Peyer's patch (tissue), 4 donors: ENCODE measurements around the gene ADAMTS14. TPM values are rescaled to one million over a fixed set of nuclear protein-coding genes. Genes with fewer than 3 reads are reported as not detected.

Experiments used
- DNase-seq, 3 donors: peaks; one replicate each; pipeline ENCODE4 v3.0.0-alpha.2; 2017 to 2019
- H3K27ac ChIP-seq, 4 donors: fragments of 200-600 bp; sonication (generic); one replicate each; pipeline ENCODE4 v1.5.1; 2016 to 2019
- H3K27me3 ChIP-seq, 2 donors: fragments of 200-600 bp; sonication (generic); one replicate each; pipeline ENCODE4 v1.5.1; 2019
- H3K36me3 ChIP-seq, 3 donors: fragments of 200-600 bp; sonication (generic); one replicate each; pipeline ENCODE4 v1.5.1; 2016 to 2019
- H3K4me1 ChIP-seq, 4 donors: fragments of 200-600 bp; sonication (generic); one replicate each; pipeline ENCODE4 v1.5.1; 2016 to 2019
- H3K4me3 ChIP-seq, 4 donors: fragments of 200-600 bp; sonication (generic); 1 replicate in 3 of 4; 2 replicates in 1 of 4; pipeline ENCODE4 v1.5.1; 2016 to 2019; ENCODE audit warnings: mild to moderate bottlenecking in 1 of 4
- H3K9me3 ChIP-seq, 4 donors: fragments of 200-600 bp; sonication (generic); one replicate each; pipeline ENCODE4 v1.5.1; 2016 to 2019; ENCODE audit warnings: mild to moderate bottlenecking in 1 of 4
- CTCF ChIP-seq, 6 experiments: fragments of 450-650 bp in 4 of 6; fragments of 200-600 bp in 2 of 6; sonication (generic) in 1 of 6; IDR thresholded peaks; one replicate each; pipeline ENCODE4 v1.5.1; 2017 to 2019; ENCODE audit warnings: antibody characterized with exemption in 6 of 6, mild to moderate bottlenecking in 3 of 6, moderate library complexity in 1 of 6
- POLR2A ChIP-seq, 2 donors: fragments of 450-650 bp; IDR thresholded peaks; one replicate each; pipeline ENCODE4 v1.5.1; 2017; ENCODE audit warnings: antibody characterized with exemption in 2 of 2, mild to moderate bottlenecking in 2 of 2, moderate library complexity in 2 of 2
- total RNA-seq, 4 donors: library from RNA; depleted of rRNA; stranded (reverse); fragments of >200 nt; gene quantifications; one replicate each; pipeline ENCODE4 v1.1.0, GENCODE V29; 2016

The ADAMTS14 gene
- total RNA-seq, 4 donors from 2014 or later, result 2.3 to 10.7 (median 4.2) TPM

DNA sequence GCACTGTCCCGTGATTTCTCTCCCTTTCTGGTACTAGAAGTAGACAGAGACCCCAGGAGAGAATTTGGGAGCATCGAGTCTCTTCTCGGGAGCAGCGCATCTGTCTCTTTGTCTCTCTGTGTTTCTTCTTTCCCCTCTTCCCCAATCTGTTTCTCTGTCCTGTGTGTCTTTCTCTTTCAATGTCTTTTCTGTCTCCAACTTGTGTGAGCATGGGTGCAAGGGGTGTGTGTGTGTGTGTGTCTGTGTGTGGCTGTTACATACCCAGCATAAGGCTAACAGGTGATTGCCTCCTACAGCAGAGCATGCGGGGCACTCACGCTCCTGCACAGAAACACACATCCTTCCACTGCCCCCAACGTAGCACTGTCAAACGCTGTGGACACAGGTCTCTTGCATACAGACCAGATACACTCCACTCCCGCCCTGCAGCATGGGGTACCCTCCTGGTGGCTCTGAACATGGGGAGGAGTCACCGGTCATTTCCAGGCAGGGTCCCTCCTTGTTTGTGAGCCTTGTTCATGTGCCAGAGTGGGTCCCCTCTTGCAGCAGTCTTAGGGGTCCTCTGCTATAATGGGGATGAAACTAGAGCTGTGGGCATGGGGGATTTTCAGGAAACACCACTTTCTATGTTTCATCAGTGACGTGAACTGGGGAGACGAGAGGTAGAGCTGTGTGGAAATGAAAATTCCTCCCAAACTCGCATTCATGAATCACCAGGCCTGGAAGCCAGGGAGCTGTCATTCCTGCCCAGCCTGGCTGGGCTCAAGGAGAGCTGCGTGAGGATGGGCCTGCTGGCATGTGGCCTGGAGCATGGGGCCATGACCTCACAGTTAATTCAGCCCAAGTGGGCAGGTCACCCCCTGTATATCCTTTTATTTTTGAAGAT, 980 bp downstream of the ADAMTS14 start:
- Histone ChIP-seq H3K4me1 (peaks cover 0 to 22% (median 0%) of the 10 kb centered on the region in 4 donors), H3K27ac (peak overlapping the region in 3 of 4 donors; percentile 42 to 74 (median 67)), H3K36me3 (no peaks in the 10 kb centered on the region), H3K27me3 (no peaks in the 10 kb centered on the region), H3K9me3 (no peaks in the 10 kb centered on the region), H3K4me3 (peak overlapping the region in 2 of 4 donors; percentile 48 to 50)
- no peak for DNase-seq
- TF ChIP-seq CTCF (IDR thresholded peaks at IDR 0.05) (no peak), POLR2A (IDR thresholded peaks at IDR 0.05) (no peak)

- Histone ChIP-seq H3K27me3 (no peaks in the 10 kb centered on the region), H3K27ac (peak overlapping the region in 3 of 4 donors; percentile 1 to 74 (median 35))
- TF ChIP-seq CTCF (IDR thresholded peaks at IDR 0.05) (no peak), POLR2A (IDR thresholded peaks at IDR 0.05) (no peak)
Observed at GRCh38 chr10:70673929-70674559, 1.7 kb downstream of the ADAMTS14 start.

GRCh38 chr10:70674560-70675495, 2.5 kb downstream of the ADAMTS14 start:
- DNase-seq, result no peak
- Histone ChIP-seq H3K27me3 (no peaks in the 10 kb centered on the region), H3K9me3 (no peaks in the 10 kb centered on the region), H3K36me3 (no peaks in the 10 kb centered on the region), H3K4me3 (no peak overlapping the region), H3K4me1 (peaks cover 0 to 23% (median 0%) of the 10 kb centered on the region in 4 donors), H3K27ac (peak overlapping the region in 2 of 4 donors; percentile 31 to 35)
- TF ChIP-seq CTCF (IDR thresholded peaks at IDR 0.05) (no peak), POLR2A (IDR thresholded peaks at IDR 0.05) (no peak)

More at GRCh38 chr10:70673929-70674559, 1.7 kb downstream of the ADAMTS14 start:
- no peaks in the 10 kb centered on the region for H3K36me3 ChIP-seq
- H3K4me3 ChIP-seq, result no peak overlapping the region
- H3K9me3 ChIP-seq, result no peaks in the 10 kb centered on the region
- no peak for DNase-seq
- H3K4me1 ChIP-seq, result peaks cover 0 to 23% (median 0%) of the 10 kb centered on the region in 4 donors

DNA sequence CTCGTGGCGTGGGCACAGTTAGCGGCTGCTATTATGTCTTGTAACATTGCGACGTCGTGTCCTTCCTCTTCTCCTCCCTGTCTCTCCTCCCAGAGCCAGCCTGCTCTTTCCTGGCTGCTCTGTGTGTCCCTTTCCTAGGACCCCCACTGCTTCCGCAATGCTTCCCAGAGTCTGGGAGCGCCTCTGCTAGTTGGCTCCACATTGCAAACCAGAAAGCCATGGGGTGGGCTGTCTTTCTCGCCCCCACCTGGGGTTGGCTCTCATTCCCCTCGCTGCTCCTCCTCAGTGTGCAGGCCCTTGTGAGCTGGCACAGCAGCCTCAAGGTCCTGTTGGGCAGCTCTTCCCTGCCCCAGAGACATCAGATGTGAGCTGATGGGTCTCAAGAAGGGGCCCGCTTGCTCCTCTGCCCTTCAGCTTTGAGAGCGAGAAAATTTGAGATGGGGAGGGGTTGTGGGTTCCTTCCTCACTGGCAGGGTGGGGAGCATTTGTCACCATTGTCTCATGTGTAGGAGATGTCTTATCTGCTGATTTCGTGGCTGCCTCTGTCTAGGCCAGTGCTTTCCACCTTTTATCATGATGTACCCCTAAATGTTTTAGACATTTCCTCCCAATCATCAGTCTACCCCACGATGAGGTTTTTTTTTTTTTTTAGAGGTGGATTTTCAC, 3.3 kb downstream of the ADAMTS14 start:
- H3K27ac ChIP-seq, result peak overlapping the region in 2 of 4 donors; percentile 31 to 35
- peaks cover 0 to 23% (median 0%) of the 10 kb centered on the region in 4 donors for H3K4me1 ChIP-seq
- no peaks in the 10 kb centered on the region for H3K9me3 ChIP-seq
- TF ChIP-seq POLR2A (IDR thresholded peaks at IDR 0.05), result no peak
- no peak for TF ChIP-seq CTCF (IDR thresholded peaks at IDR 0.05)
- H3K36me3 ChIP-seq, result no peaks in the 10 kb centered on the region
- H3K27me3 ChIP-seq, result no peaks in the 10 kb centered on the region
- no peak for DNase-seq
- no peak overlapping the region for H3K4me3 ChIP-seq
